B cell (primary cell): ENCODE results near the gene DCHS2. TPM values are rescaled to one million over a fixed set of nuclear protein-coding genes. Genes with fewer than 3 reads are reported as not detected.

ENCODE experiments used
- ATAC-seq: fragments of 200-7000 bp; cut with Tn5 transposase; one replicate; pipeline ENCODE4 v1.10.0; 2021; ENCODE audit warnings: low read depth, mild to moderate bottlenecking, moderate number of reproducible peaks, moderate library complexity
- CTCF ChIA-PET: fragments of 350-600 bp; sonication (Branson Sonifier 250); formaldehyde crosslinking; loops from one replicate; lab custom pipeline; 2021; ENCODE audit warnings: antibody characterized with exemption, inconsistent platforms; lab: Charles Lee
- POLR2A ChIA-PET: fragments of 350-600 bp; sonication (Branson Sonifier 250); formaldehyde crosslinking; loops from one replicate; lab custom pipeline; 2021; ENCODE audit warnings: antibody characterized with exemption; lab: Charles Lee
- DNase-seq: peaks from one replicate; pipeline ENCODE4 v3.0.0; 2013
- H2AFZ ChIP-seq: 2 replicates; pipeline ENCODE4 v1.6.1; 2012; ENCODE audit warnings: mild to moderate bottlenecking, low read depth, low read length; ENCODE audit not compliant: insufficient read depth, poor library complexity, severe bottlenecking
- H3K27ac ChIP-seq, 2 donors: 1 replicate in 1 of 2; 2 replicates in 1 of 2; pipeline ENCODE4 v1.5.1; 2012 to 2013; ENCODE audit warnings: low read length in 2 of 2, mild to moderate bottlenecking in 2 of 2, moderate library complexity in 1 of 2
- H3K27me3 ChIP-seq, 4 experiments: fragments of 200-600 bp in 1 of 4; sonication (generic) in 1 of 4; replicated peaks in 1 of 4; 1 replicate in 2 of 4; 2 replicates in 2 of 4; pipeline versions ENCODE4 v1.6.1 to v1.7.0; 2013 to 2016; ENCODE audit warnings: low read length in 3 of 4, mild to moderate bottlenecking in 2 of 4, mixed read lengths in 1 of 4, moderate library complexity in 1 of 4; ENCODE audit not compliant: insufficient read depth in 4 of 4, control insufficient read depth in 3 of 4; ENCODE audit errors: control extremely low read depth in 1 of 4
- H3K36me3 ChIP-seq, 2 experiments: replicated peaks in 1 of 2; 1 replicate in 1 of 2; 2 replicates in 1 of 2; pipeline versions ENCODE4 v1.6.1 to v1.7.1; 2013; ENCODE audit warnings: low read length in 1 of 2; ENCODE audit not compliant: insufficient read depth in 2 of 2, control insufficient read depth in 1 of 2; ENCODE audit errors: control extremely low read depth in 1 of 2, extremely low read depth in 1 of 2
- H3K4me1 ChIP-seq, 2 donors: fragments of 200-600 bp in 1 of 2; sonication (generic) in 1 of 2; 1 replicate in 1 of 2; 2 replicates in 1 of 2; pipeline versions ENCODE4 v1.5.1 to v1.6.1; 2013 to 2017; ENCODE audit warnings: low read length in 2 of 2; ENCODE audit not compliant: control insufficient read depth in 2 of 2, insufficient read depth in 2 of 2
- H3K4me2 ChIP-seq: replicated peaks from 2 replicates; pipeline ENCODE3; 2012; ENCODE audit warnings: mild to moderate bottlenecking, low read depth, low read length; ENCODE audit not compliant: poor library complexity, severe bottlenecking
- H3K4me3 ChIP-seq, 5 experiments: fragments of 200-600 bp in 1 of 5; sonication (generic) in 1 of 5; 1 replicate in 3 of 5; 2 replicates in 2 of 5; pipeline versions ENCODE4 v1.5.1 to v1.7.0; 2011 to 2016; ENCODE audit warnings: low read length in 4 of 5, mild to moderate bottlenecking in 4 of 5, low read depth in 2 of 5, control low read depth in 1 of 5, moderate library complexity in 1 of 5; ENCODE audit not compliant: insufficient read depth in 1 of 5; ENCODE audit errors: control extremely low read depth in 1 of 5, extremely low read depth in 1 of 5
- H3K79me2 ChIP-seq: fragments of 200-600 bp; sonication (generic); one replicate; pipeline ENCODE4 v1.6.0; 2016; ENCODE audit warnings: low read length; ENCODE audit not compliant: control insufficient read depth, insufficient read depth
- H3K9ac ChIP-seq: fragments of 200-600 bp; sonication (generic); 2 replicates; pipeline ENCODE4 v1.6.1; 2017; ENCODE audit warnings: mild to moderate bottlenecking, low read length, moderate library complexity
- H3K9me3 ChIP-seq, 3 donors: one replicate each; pipeline versions ENCODE4 v1.6.1 to v1.7.1; 2013; ENCODE audit warnings: low read length in 2 of 3; ENCODE audit not compliant: control insufficient read depth in 2 of 3, insufficient read depth in 1 of 3; ENCODE audit errors: control extremely low read depth in 1 of 3
- H4K20me1 ChIP-seq: 2 replicates; pipeline ENCODE4 v1.6.0; 2012; ENCODE audit warnings: mild to moderate bottlenecking, low read length; ENCODE audit not compliant: insufficient read depth, control insufficient read depth, poor library complexity, severe bottlenecking
- H3K27ac Mint-ChIP-seq: one replicate; pipeline ENCODE4 v1.8.0; 2021; ENCODE audit warnings: mixed read lengths
- H3K27me3 Mint-ChIP-seq: one replicate; pipeline ENCODE4 v1.8.0; 2021; ENCODE audit warnings: mixed read lengths
- H3K4me1 Mint-ChIP-seq: one replicate; pipeline ENCODE4 v1.8.0; 2021; ENCODE audit warnings: mixed read lengths
- H3K4me3 Mint-ChIP-seq: one replicate; pipeline ENCODE4 v1.8.0; 2021; ENCODE audit warnings: mixed read lengths
- H3K9me3 Mint-ChIP-seq: one replicate; pipeline ENCODE4 v1.8.0; 2022; ENCODE audit warnings: mixed read lengths; ENCODE audit not compliant: insufficient read depth
- EZH2 ChIP-seq: IDR thresholded peaks from 2 replicates; pipeline ENCODE4 v1.6.1; 2012; ENCODE audit warnings: borderline replicate concordance, low read depth, mild to moderate bottlenecking, moderate library complexity, low read length; ENCODE audit not compliant: insufficient read depth, poor library complexity, severe bottlenecking
- WGBS: methylation state at CpG from one replicate; pipeline ENCODE4 v1.1.5; 2013; ENCODE audit warnings: missing lambda C conversion rate; ENCODE audit not compliant: insufficient coverage; 5-methylcytosine and 5-hydroxymethylcytosine counted together
- intact Hi-C: fragments of 100-400 bp; cut with micrococcal nuclease; formaldehyde crosslinking; loops from one replicate; pipeline ENCODE4 v1.10.0; 2022
- polyA plus RNA-seq: library from polyadenylated mRNA; depleted of rRNA; stranded (reverse); fragments of >200 nt; gene quantifications from 2 replicates; pipeline ENCODE4 v1.2.3, GENCODE V29; 2012
- total RNA-seq, 2 donors: library from RNA; stranded (reverse); fragments of 120-200 nt in 1 of 2; gene quantifications; 1 replicate in 1 of 2; 2 replicates in 1 of 2; pipeline versions ENCODE4 v1.2.3 to v1.2.4, GENCODE V29; 2013 to 2022
- TF ChIP-seq, protein P1 (sequence below): fragments of 200-600 bp; IDR thresholded peaks from one replicate; pipeline ENCODE4 v1.8.0; 2022; ENCODE audit warnings: antibody characterized with exemption, mild to moderate bottlenecking

The DCHS2 gene
- total and polyA plus RNA-seq, 2 donors (not counting 1 experiment from before 2014, with no cell fraction given), result 0.02 to 0.06 TPM

DNA sequence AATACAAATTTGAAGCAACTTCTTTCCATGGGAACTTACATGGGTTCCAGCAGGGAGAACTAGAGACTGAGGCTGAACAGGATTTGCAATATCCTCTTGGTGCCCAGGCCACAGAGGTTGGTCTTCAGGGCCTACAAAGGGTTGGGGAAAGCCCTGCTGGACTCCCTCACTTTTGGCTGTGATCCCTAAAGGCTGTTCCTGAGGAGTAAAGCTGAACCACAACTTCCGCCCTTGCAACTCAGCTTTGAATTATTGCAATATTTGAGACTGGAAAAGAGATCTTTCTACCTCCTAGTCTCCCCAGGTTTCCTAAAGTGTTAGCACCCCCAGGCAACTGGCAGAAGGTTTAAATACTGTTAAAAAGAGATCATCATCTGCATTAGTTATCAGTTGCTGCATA is 26.9 kb downstream of the DCHS2 start:
- no peak for TF ChIP-seq EZH2
- TF ChIP-seq, protein P1, sequence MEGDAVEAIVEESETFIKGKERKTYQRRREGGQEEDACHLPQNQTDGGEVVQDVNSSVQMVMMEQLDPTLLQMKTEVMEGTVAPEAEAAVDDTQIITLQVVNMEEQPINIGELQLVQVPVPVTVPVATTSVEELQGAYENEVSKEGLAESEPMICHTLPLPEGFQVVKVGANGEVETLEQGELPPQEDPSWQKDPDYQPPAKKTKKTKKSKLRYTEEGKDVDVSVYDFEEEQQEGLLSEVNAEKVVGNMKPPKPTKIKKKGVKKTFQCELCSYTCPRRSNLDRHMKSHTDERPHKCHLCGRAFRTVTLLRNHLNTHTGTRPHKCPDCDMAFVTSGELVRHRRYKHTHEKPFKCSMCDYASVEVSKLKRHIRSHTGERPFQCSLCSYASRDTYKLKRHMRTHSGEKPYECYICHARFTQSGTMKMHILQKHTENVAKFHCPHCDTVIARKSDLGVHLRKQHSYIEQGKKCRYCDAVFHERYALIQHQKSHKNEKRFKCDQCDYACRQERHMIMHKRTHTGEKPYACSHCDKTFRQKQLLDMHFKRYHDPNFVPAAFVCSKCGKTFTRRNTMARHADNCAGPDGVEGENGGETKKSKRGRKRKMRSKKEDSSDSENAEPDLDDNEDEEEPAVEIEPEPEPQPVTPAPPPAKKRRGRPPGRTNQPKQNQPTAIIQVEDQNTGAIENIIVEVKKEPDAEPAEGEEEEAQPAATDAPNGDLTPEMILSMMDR, result no peak
- Histone ChIP-seq H3K9me3 (no peaks in the 10 kb centered on the region), H2AFZ (no peak overlapping the region), H3K4me2 (no peak overlapping the region), H3K4me3 (no peak overlapping the region), H3K36me3 (no peaks in the 10 kb centered on the region), H3K9ac (no peak overlapping the region), H3K79me2 (no peaks in the 10 kb centered on the region), H3K27ac (no peak overlapping the region), H3K4me1 (no peaks in the 10 kb centered on the region), H3K27me3 (peaks cover 0 to 15% (median 5%) of the 10 kb centered on the region in 4 experiments), H4K20me1 (no peaks in the 10 kb centered on the region)
- ChIA-PET CTCF (no interaction called here), POLR2A (no interaction called here)
- Mint-ChIP-seq H3K9me3 (no peaks in the 10 kb centered on the region), H3K27me3 (peaks cover 11% of the 10 kb centered on the region), H3K4me1 (no peaks in the 10 kb centered on the region), H3K4me3 (no peak overlapping the region), H3K27ac (no peak overlapping the region)
- no peak for ATAC-seq
- WGBS, result no CpG with 5 or more reads among the region's 1 CpG
- intact Hi-C loops, result no loop called here
- no peak for DNase-seq

- no peak overlapping the region for H3K27ac Mint-ChIP-seq
- no peak overlapping the region for H3K4me2 ChIP-seq
- no CpG with 5 or more reads among the region's 3 CpGs for WGBS
- H3K4me3 Mint-ChIP-seq, result no peak overlapping the region
- TF ChIP-seq, protein P1, result no peak
- no peak for TF ChIP-seq EZH2
- no peak overlapping the region for H3K4me3 ChIP-seq
- ChIA-PET CTCF (no interaction called here), POLR2A (no interaction called here)
- no peak overlapping the region for H3K27ac ChIP-seq
- no peaks in the 10 kb centered on the region for H3K4me1 ChIP-seq
- H3K79me2 ChIP-seq, result no peaks in the 10 kb centered on the region
- H3K4me1 Mint-ChIP-seq, result no peaks in the 10 kb centered on the region
- DNase-seq (no peak), ATAC-seq (no peak)
- no peak overlapping the region for H3K9ac ChIP-seq
- intact Hi-C loops, result no loop called here
- H3K9me3 Mint-ChIP-seq, result no peaks in the 10 kb centered on the region
- no peak overlapping the region for H2AFZ ChIP-seq
- H3K36me3 ChIP-seq, result no peaks in the 10 kb centered on the region
- H4K20me1 ChIP-seq, result no peaks in the 10 kb centered on the region
- peaks cover 0 to 16% (median 4%) of the 10 kb centered on the region in 4 experiments for H3K27me3 ChIP-seq
- H3K9me3 ChIP-seq, result peaks cover 0 to 1% (median 0%) of the 10 kb centered on the region in 3 donors
- H3K27me3 Mint-ChIP-seq, result peaks cover 20% of the 10 kb centered on the region
Observed at GRCh38 chr4:154462081-154462810, 29.4 kb downstream of the DCHS2 start.
